Measurements from ENCODE around the gene MORN4.
"Not testable (repeated sequence)": the region's sequence is repeated elsewhere in the genome, so short reads cannot be mapped to it uniquely, and the experiment has no call there.

Gene MORN4

DNA sequence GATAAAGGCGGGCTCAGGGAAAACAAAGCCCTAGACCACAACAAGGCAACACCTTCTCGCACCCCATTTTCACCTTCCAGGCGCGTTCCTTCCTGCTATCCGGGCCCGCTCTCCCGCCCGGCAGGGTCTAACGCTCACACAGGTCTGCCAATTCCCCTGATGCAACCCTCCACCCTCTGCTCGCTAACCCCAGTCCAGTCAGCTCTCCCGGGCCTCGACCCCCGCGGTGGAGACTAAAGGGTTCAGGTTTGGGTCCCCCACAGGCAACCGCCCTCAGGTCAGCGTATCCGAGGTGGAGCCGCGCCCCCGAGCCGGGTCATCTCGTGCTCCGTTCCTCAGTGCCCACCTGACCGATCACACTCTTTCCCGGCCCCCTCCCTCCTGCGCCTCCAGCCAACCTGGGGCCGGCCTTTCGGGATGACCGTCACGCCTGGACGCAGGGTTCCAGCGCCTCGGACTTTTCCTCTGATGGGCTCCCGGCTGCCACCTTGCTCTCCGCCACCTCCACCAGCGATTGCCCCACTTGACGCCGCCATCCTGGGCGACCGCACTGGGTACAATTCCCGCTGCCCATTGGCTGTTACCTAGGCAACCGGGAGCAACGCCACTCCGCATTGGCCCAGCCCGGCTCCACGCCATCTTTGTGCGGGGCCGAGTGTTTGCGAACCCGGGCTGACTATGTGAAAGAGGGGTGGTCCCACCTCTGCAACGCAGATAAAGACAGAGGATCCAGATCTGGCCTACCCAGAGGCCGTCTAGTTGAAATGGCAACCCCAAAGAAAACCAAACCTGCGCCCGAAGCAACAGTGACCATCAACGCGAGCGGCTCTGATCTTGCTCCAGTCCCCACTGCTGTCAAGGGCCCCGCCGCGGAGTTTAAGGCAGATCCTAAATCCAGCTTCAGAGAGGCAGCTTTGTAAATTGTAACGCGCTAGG, at the start of gene MORN4:
Gene MORN4 (minus strand): TSS at position 552 of the 936 bp plus-strand sequence. CDS start 13,847 bp downstream, outside the sequence.
- peak; percentile 92 for DNase-seq

DNA sequence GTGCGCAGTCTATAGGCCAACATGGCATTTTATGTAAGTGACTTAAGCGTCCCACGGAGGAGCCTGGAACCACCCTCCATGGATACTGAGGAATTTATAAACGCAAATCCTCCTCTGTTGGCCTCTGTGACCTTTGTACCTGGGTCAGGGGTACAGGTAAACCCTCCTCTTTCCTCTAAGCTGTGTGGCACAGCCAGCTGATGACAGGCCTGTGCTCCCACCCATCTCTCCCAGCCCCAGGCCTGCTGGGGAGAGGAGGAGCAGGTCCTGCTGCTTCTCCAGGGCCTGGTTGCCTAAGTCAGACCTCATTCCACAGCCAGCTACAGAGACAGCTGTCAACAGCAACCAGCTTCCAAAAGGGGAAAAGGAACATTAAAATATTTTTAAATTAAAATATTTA, 48.7 kb upstream of the MORN4 start:
- no peak for DNase-seq

DNA sequence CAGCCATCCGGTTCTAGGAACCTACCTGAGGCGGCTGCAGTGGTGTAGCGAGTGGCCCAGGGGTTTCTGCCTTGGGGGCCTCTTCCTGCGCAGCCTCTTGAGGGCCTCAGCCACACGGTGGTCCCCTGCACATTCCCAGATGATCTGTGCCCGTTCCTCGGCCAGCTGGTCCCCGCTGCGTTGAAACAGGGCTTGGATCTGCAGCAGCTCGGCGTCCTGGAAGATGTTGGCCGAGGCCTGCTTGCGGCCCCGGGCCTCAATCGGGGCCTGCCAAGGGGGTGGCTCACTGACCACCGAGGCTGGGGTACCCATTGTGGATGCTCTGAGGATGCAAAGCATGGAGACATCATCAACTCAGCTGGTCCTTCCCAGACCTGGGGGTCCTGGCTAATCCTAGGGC, 46.3 kb upstream of the MORN4 start:
- no peak for DNase-seq

DNA sequence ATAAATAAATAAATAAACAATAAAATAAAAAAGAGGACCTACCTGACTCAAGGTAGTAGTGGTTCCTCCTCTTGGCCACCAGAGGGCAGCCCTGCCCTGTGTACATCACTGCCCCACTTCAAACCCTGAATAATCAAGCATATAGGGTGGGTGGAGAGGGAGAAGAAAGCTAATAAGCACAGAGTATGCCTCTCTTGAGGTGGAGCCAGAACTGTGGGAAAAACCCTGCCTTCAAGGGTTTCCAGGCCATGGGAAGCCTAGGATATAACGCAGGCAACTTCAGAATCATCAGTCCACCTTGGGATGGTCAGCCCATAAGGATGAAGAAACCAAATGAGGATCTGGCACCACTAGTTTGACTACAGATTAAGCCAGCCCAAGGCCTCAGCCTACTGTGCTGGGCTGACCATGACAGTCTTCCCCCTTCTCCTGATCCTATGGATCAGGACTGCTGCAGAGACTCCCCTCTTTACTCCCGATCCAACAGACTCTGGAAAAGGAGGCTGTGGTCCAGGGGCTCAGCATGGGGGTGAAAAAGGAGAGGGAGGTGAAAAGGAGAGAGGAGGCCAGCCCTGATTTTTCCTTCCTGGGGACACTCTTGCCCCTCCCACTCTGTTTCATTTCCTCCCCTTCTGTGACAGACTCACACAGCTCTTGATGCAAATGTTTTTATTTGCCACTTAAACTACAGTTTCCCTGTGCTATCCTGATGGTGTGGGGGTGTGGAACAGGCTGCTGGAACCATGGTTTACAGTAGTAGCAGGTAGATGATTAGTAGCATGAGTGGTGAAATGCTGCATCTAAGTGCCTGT, 43.7 kb upstream of the MORN4 start:
- peak; percentile 12 for DNase-seq

DNA sequence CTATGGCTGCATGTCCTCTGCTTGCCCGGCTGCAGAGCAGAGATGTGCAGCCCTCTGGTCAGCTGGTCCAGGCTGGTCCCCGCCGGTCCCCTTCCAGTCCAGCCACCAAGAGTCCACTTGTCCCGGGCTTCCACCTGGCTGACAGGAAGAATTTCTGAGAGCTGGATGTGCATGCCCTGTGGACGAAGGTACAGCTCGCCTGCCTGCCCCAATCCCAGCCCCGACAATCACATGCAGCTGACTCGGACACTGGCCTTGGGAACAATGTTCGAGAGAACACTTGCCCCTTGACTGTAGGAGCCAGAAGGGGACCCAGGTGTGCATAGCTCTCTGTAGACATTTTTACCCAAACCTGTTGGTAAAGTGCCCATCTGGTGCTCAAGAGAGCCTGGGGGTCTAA, 41.9 kb upstream of the MORN4 start:
- DNase-seq: no peak

DNA sequence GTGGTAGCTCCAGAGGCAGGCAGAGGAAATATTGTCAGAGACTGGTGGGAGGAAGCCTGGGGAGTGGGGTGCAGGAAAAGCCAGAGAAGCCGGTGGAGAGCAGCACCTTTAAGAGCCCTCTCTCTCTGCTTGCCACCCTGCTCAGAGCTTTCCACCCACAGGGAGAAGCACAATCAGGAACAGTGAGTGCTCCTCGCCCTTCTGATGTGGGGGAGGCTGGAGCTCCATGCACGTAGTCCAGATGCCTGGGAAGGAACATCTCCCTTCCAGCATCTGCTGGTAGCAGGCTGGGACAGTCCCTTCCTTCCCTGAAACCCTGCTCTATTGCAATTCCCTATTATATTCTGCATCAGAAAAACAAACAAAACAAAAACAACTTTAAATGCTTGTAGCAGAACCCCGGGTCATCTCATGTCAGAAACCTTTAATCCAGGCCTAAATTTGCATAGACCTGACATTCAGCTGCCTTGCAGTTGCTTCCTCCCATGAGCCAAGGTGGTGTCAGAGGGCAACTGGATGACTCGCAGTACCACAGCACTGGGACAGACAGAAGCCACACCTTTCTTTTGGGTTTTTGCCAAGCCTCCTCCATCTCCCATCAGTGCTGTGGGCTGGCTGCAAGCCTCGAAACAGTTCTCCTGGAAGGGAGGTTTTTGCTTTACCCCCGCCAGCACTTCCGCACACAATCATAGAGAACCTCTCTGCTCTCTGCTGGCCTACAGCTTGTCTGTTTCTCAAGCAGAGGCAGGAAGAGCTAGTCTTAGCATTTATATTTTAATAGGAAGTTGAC, 40.6 kb upstream of the MORN4 start:
- DNase-seq: no peak

DNA sequence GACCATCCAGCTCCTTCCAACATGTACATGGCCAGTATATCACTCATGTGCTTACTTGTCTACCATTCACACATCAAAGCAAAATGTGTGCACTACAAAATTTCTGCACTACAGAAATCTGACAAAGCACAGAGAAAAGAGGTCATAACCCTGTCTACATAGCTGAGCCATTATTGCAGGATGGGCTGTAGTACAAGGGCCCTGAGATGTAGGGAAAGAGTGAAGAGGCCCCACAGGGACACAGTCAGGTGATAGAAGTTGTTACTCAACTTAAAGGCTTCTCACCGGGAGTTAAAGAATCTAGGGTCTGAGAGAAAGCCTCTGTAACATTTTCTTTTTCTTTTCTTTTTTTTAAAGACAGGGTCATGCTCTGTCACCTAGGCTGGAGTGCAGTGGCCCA, 36.3 kb upstream of the MORN4 start:
- DNase-seq: no peak

DNA sequence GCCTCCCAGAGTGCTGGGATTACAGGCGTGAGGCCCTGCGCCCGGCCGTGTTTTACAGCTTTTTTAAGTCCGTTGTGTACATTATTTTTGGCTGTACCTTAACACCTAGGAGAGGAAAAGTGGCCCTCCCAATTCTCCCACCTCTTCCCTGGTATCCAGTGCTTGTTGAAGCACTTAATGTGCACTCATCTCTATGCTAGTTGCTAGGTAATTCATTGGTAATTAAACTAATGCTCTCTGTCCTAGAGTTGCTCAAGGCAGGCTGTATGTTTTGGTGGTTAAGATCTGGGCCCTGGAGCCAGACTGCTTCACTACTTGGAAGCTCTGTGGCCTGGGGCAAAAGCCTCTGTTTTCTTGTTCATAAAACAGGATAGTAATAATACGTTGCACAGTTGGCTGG, 34.2 kb upstream of the MORN4 start:
- no peak for DNase-seq

DNA sequence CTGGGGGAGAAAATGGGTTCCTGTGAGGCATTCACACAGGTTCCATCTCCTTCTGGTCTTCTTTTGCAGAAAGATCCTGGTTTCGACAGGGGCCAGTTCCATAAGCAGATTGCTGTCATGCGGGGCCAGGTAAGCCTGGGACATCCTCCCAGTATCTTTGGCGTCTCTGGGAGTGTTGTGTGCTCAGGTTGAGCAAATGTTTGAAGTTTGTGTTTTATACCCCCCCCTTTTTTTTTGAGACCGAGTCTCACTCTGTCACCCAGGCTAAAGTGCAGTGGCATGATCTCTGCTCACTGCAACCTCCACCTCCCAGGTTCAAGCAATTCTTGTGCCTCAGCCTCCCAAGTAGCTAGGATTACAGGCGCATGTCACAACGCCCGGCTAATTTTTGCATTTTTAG, 33.7 kb upstream of the MORN4 start:
- no peak for DNase-seq

DNA sequence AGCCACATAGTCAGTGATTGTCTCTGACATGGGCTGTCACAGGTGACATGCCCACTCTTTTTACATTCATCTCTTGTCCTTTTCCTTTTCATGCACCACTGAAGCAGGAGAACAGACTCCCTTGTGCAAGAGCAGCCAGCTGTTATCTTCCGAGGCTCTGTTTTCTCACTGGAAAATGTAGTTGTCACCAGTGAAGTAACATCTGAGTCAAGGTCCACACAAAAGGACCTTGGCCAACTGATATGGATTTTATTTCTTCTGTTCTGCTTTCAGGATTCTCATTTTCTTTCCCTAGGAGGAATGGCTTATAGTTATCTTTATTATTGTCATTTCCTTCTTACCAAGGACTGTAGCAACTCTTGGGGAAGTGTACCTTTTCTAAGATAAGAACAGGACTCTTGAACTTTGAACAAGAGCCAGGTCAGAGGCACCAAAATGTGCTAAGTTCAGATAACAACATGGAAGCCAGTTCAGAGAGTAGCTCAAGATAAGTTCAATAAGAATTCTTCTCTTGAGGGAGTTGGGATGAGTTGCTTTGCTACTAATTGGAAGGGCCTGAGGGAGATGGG, 31.1 kb upstream of the MORN4 start:
- no peak for DNase-seq

DNA sequence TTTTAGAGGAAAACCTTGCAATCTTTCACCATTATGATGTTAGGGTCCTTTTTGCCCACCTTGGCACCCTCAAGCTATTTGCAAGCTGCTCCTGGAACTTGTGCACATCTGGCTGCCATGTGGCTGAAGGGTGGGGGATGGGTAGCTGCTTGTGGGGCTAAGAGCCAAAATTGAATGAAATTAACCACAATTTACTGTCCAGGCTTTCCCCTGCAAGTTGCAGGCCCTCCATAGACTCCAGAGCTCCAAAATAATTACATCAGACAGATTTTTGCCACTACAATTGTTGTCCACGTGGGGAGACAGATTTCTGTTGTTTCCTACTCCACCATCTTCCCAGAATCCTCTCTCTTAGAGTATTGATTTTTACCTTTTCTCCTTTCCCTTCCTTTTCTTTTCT, 26.3 kb upstream of the MORN4 start:
- no peak for DNase-seq

DNA sequence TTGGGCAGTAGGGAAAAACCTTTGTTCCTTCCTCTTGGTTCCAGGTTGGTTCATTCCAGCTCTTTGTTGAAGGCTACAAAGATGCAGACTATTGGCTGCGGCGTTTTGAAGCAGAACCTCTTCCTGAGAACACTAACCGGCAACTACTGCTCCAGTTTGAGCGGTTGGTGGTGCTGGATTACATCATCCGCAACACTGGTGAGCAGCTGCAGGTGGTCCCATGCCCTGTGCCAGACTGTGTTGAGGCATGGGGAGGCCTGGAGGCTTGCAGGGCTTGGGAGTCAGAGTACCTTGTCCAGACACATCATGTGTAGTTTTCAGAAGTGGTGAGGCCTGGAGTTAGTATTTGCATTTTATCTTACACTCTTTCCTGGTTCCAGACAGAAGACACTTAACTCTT, 23.5 kb upstream of the MORN4 start:
- DNase-seq: no peak

DNA sequence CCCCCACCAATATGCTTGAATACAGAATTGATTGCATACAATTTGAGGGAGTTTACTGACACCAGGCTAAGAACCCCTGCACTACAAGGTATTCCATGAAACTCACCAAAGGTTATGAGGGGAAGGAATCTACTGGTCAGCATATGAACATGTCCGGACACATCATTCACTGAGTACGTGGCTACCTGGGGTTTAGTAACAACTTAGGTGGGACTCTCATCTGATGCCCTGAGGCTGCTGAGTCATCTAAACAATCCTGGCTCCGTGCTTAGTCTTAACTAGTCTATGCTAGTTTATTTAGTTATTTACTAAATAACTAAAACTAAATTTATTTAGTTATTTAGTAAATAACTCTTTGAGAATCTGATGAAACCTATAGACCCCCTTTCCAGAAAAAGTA, 18.5 kb upstream of the MORN4 start:
- no peak for DNase-seq

DNA sequence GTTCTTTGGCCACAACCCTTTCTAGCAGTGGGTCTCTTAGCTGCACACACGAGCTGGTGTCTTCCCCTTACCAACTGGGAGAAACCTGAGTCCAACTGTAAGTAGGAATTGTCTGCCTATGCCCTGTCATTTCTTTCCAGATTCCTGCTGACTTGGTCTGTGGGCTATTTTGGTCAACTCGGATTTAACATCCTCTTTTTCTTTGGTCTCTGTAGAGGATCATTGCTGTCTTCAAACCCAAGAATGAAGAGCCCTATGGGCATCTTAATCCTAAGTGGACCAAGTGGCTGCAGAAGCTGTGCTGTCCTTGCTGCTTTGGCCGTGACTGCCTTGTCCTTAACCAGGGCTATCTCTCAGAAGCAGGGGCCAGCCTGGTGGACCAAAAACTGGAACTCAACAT, 17.4 kb upstream of the MORN4 start:
- DNase-seq: no peak

DNA sequence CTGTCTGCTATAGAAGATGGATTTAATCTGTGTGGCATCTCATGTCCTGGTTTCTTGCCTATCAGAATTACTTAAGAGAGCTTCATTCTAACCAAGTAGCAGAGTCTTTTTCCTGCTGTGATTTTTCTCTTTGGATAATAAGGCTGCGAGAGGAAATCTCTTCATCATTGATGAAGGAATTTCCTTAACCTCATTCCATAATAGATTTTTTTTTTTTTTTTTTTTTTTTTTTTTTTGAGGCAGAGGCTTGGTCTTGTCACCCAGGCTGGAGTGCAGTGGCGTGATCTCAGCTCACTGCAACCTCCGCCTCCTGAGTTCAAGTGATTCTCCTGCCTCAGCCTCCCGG, 16.1 kb upstream of the MORN4 start:
- not testable (repeated sequence) for DNase-seq

DNA sequence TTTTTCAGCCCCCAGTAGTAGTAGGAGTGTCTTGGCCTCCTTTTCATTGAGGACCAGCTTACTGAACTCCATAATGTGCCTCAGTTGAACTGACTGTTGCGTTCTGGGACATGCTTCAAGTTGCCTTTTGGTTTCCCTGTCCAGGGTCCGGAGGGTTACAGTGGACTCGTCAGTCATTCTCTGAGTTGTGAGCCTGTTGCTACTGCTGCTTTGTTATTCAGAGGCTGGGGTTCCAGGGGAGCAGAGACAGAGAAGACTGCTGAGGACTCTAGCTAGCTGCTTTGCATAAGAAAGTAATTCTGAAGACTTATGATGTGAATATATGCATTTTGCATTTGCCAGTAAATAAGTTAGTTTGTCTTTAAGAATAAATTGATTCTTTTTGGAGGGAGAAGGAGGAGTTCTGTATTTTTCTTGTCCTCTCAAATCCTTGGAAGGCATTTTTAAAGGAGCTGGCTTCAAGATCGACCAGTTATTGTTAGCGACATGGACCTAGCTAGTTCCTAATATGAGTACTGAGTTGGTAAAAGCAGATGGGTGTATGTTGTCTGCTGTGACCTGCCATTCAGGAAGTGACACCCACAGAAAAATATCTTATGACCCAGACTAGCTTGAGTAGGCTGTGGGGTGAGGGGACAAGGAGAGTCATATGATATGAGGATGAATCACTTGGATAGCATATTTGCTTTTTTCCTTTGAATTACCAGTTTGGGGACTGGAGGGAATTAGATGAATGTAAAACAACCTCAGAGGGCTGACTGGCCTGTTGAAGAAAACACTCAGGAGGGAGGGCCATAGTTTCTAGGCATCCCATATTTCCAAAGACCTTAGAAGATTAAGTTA, 15.5 kb upstream of the MORN4 start:
- DNase-seq: peak; percentile 28

DNA sequence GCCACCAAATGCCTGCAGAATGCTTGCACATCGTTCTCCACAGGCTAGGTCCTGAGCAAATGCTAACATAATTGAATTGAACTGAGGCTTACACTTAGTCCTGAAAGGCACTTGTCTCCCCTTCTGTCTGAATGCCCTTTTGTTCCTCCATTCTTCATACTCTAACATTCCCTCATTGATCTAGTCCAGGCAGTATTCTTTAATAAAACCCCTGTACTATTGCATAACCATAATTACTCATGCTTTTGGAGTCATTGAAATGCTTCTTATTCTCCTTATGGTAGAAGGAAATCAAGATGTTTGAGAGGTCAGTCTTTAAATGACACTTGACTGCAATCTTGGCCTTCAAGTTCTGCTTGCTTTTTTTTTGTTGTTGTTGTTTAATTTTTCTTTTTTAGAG, 14.3 kb upstream of the MORN4 start:
- DNase-seq: no peak

DNA sequence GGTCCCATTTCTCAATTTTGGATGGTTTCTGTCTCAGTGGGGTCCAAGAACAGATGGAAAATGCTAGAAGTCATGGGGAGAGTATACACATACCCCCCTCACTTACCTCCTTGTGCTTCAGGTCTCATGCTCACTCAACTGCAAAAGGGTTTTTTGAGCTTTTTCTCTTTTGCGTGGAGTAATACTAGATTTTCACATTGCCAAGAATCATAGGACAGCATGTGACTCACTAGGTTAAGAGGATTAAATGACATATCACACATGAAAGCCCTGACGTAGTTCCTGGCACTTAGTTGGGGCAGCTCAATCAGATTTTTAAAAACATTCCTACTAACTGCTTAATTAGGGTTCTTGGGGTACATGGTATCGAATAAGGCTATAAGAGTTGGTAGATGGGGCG, 11.6 kb upstream of the MORN4 start:
- DNase-seq: no peak

DNA sequence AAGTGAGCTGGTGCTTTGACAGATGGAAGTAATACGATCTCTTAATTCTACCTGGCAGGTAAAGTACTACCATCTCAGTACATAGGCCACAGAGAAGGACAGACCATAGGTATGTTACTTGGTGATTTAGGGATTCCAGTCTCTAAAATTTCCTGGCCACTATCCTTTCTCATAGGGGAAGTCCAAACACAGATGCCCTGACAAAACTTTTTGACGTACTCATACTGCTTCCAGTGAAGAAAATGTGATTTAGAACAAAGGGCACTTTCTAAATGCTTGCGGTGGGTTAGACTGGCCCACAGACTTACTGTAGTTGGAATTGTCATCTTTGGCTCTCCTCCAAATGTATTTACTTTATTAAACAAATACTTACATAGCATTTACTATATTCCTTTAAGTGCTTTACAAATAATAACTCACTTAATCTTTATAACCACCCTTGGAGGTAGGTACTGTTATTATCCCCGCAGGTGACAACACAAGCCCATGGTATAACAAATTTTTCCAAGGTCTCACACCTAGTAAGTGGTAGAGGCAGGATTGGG, 10.2 kb upstream of the MORN4 start:
- DNase-seq: no peak

DNA sequence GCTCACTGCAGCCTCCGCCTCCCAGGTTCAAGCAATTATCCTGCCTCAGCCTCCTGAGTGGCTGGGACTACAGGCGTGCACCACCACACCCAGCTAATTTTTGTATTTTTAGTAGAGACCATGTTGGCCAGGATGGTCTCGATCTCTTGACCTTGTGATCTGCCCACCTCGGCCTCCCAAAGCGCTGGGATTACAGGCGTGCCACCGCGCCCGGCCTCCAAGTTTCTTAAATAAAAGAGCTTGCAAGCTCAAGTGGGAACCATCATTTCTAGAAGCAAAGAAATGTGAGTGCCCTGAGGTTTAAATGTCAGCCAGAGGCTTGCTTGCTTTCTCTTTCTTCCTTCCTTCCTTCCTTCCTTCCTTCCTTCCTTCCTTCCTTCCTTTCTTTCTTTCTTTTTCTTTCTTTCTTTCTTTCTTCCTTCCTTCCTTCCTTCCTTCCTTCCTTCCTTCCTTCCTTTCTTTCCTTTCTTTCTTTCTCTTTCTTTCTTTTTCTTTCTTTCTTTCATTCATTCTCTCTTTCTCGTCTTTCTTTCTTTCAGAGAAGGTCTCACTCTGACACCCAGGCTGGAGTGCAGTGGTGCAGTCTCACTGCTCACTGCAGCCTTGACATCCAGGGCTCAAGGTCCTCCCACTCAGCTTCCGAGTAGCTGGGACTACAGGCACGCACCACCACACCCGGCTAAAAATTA, 9.3 kb upstream of the MORN4 start:
- DNase-seq: not testable (repeated sequence)
